Spleen (tissue), 7 donors: ENCODE measurements around the gene SEMA3B.

Experiments
- POLR2A ChIP-seq, 3 donors: fragments of 450-650 bp; IDR thresholded peaks; one replicate each; pipeline ENCODE4 v1.5.1; 2017; ENCODE audit warnings: antibody characterized with exemption in 3 of 3, mild to moderate bottlenecking in 1 of 3
- TF ChIP-seq, protein P1 (sequence below), 11 experiments: fragments of 200-600 bp in 7 of 11; fragments of 450-650 bp in 4 of 11; sonication (generic) in 4 of 11; IDR thresholded peaks in 8 of 11; conservative IDR thresholded peaks in 3 of 11; 1 replicate in 7 of 11; 2 replicates in 4 of 11; pipeline versions ENCODE4 v1.4.0 to v1.8.0; 2016 to 2021; ENCODE audit warnings: antibody characterized with exemption in 11 of 11, inconsistent platforms in 4 of 11, mild to moderate bottlenecking in 1 of 11
- donor health status: DM: no; HTN: no; CAD: no; lungs with moderate emphysema.
- donor health status: DM: no; HTN: no; CAD: no.
- donor health status: DM: no; HTN: no; CAD: no.

DNA sequence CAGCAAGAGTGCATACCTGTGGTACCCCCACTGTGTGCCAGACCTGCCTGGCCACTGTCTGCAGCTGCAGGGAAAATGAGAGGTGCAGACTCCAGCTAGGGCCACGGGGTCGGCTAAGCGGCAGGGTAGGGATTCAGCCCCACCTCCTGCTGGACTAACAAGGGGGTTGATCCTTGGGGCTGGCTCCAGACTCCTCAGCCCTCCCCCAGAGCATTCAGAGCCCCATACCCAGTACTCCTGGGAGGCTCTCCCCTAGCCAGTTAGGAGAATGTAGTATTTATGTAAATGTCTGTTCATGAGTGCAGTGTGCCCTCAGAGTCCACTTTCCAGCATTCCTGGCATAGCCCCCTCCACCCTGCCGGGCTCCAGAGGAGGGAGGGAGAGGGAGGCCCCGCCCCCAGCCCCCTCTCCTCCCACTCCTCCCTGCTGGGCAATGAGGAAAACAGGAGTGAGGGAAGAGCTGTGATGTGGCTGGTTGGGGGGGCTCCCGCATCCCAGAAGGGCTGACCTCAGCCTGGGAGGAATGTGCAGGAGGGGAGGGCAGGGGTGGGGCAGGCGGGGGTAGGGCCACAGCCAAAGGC lies 4.5 kb upstream of the SEMA3B start:
- no peak for TF ChIP-seq POLR2A (IDR thresholded peaks at IDR 0.05)
- TF ChIP-seq, protein P1, sequence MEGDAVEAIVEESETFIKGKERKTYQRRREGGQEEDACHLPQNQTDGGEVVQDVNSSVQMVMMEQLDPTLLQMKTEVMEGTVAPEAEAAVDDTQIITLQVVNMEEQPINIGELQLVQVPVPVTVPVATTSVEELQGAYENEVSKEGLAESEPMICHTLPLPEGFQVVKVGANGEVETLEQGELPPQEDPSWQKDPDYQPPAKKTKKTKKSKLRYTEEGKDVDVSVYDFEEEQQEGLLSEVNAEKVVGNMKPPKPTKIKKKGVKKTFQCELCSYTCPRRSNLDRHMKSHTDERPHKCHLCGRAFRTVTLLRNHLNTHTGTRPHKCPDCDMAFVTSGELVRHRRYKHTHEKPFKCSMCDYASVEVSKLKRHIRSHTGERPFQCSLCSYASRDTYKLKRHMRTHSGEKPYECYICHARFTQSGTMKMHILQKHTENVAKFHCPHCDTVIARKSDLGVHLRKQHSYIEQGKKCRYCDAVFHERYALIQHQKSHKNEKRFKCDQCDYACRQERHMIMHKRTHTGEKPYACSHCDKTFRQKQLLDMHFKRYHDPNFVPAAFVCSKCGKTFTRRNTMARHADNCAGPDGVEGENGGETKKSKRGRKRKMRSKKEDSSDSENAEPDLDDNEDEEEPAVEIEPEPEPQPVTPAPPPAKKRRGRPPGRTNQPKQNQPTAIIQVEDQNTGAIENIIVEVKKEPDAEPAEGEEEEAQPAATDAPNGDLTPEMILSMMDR (IDR thresholded peaks at IDR 0.05 in 8 of 11, conservative IDR thresholded peaks at IDR 0.05 in 3 of 11) = no peak
